PC-3 (cell line): ENCODE results near the gene C6. TPM values are rescaled to one million over a fixed set of nuclear protein-coding genes. Genes with fewer than 3 reads are reported as not detected.

Experiments used
- ATAC-seq: fragments of 200-7000 bp; cut with Tn5 transposase; 2 replicates; pipeline ENCODE4 v1.9.1; 2020; ENCODE audit warnings: mild to moderate bottlenecking, moderate library complexity
- BruUV-seq: library from RNA; stranded (reverse); fragments of 400-500 nt; replicated peaks from 2 replicates; lab custom pipeline; 2021; lab: Mats Ljungman, UMichigan
- CTCF ChIA-PET: fragments of 300-600 bp; sonication (Branson Sonifier 250); formaldehyde crosslinking; loops from one replicate; lab custom pipeline; 2022; ENCODE audit warnings: antibody characterized with exemption; lab: Charles Lee
- POLR2A ChIA-PET: fragments of 300-600 bp; sonication (Branson Sonifier 250); formaldehyde crosslinking; loops from one replicate; lab custom pipeline; 2022; ENCODE audit warnings: antibody characterized with exemption; ENCODE audit not compliant: unreplicated experiment; lab: Charles Lee
- DNase-seq: peaks from one replicate; pipeline ENCODE4 v3.0.0-alpha.2; 2015
- H2AFZ ChIP-seq: fragments of 300-600 bp; sonication (generic); 2 replicates; pipeline ENCODE4 v1.6.0; 2016; ENCODE audit warnings: antibody characterized with exemption, low read length
- H3F3A ChIP-seq: fragments of 300-600 bp; sonication (generic); one replicate; pipeline ENCODE4 v1.6.0; 2017; ENCODE audit warnings: antibody characterized with exemption, low read length, control low read depth, mild to moderate bottlenecking; ENCODE audit not compliant: unreplicated experiment
- H3K27ac ChIP-seq: fragments of 300-600 bp; sonication (generic); 2 replicates; pipeline ENCODE4 v1.5.1; 2016; ENCODE audit warnings: mild to moderate bottlenecking, low read length
- H3K27me3 ChIP-seq: fragments of 300-600 bp; sonication (generic); 2 replicates; pipeline ENCODE4 v1.6.1; 2016; ENCODE audit warnings: low read length, mixed read lengths
- H3K36me3 ChIP-seq: fragments of 300-600 bp; sonication (generic); 2 replicates; pipeline ENCODE4 v1.6.1; 2016; ENCODE audit warnings: low read depth, mixed run types, low read length, mixed read lengths
- H3K4me1 ChIP-seq: fragments of 300-600 bp; sonication (generic); 2 replicates; pipeline ENCODE4 v1.5.1; 2016; ENCODE audit warnings: low read length; ENCODE audit not compliant: insufficient read depth
- H3K4me2 ChIP-seq: fragments of 300-600 bp; sonication (generic); 2 replicates; pipeline ENCODE4 v1.6.0; 2016; ENCODE audit warnings: low read length
- H3K4me3 ChIP-seq: fragments of 300-600 bp; sonication (generic); 2 replicates; pipeline ENCODE4 v1.5.1; 2016; ENCODE audit warnings: mild to moderate bottlenecking, low read length, mixed read lengths
- H3K79me2 ChIP-seq: fragments of 300-600 bp; sonication (generic); 2 replicates; pipeline ENCODE4 v1.6.1; 2017; ENCODE audit warnings: low read length, mixed read lengths
- H3K9ac ChIP-seq: fragments of 300-600 bp; sonication (generic); 2 replicates; pipeline ENCODE4 v1.6.0; 2016; ENCODE audit warnings: mild to moderate bottlenecking, low read length
- H3K9me2 ChIP-seq: fragments of 300-600 bp; sonication (generic); replicated peaks from 2 replicates; pipeline ENCODE4 v1.6.1; 2016; ENCODE audit warnings: mixed run types, low read length, mixed read lengths
- H3K9me3 ChIP-seq: fragments of 300-600 bp; sonication (generic); 2 replicates; pipeline ENCODE4 v1.6.1; 2016; ENCODE audit warnings: low read length, mixed read lengths
- H4K20me1 ChIP-seq: fragments of 300-600 bp; sonication (generic); 2 replicates; pipeline ENCODE4 v1.6.1; 2016; ENCODE audit warnings: low read length, mixed read lengths
- CTCF ChIP-seq: fragments of 300-600 bp; sonication (generic); conservative IDR thresholded peaks from 2 replicates; pipeline ENCODE4 v1.5.1; 2017; ENCODE audit warnings: antibody characterized with exemption, low read depth, mild to moderate bottlenecking, low read length
- EZH2 ChIP-seq: fragments of 300-600 bp; sonication (generic); IDR thresholded peaks from one replicate; pipeline ENCODE4 v1.6.1; 2017; ENCODE audit warnings: antibody characterized with exemption, mild to moderate bottlenecking, low read length; ENCODE audit not compliant: unreplicated experiment
- EZH2phosphoT487 ChIP-seq: fragments of 300-600 bp; sonication (generic); IDR thresholded peaks from 2 replicates; pipeline ENCODE4 v1.6.1; 2018; ENCODE audit warnings: mild to moderate bottlenecking, antibody characterized with exemption, low read length, borderline replicate concordance
- intact Hi-C: fragments of 100-400 bp; cut with micrococcal nuclease; formaldehyde crosslinking; loops from 2 replicates; pipeline ENCODE4 v1.9.0; 2023
- total RNA-seq: library from RNA; depleted of rRNA; stranded (reverse); fragments of >200 nt; gene quantifications from 2 replicates; pipeline ENCODE4 v1.2.3, GENCODE V29; 2014

The C6 gene
- total RNA-seq, 1 experiment from 2014 or later, result not detected

- Histone ChIP-seq H3K9ac (no peak overlapping the region), H3K27ac (no peak overlapping the region), H3K27me3 (no peaks in the 10 kb centered on the region), H3K4me3 (no peak overlapping the region), H3F3A (no peaks in the 10 kb centered on the region), H2AFZ (no peak overlapping the region), H3K4me1 (0 out of 2 replicates have a peak, but pooled peaks cover 5% of the 10 kb centered on the region), H3K79me2 (no peaks in the 10 kb centered on the region), H3K36me3 (no peaks in the 10 kb centered on the region), H3K9me3 (no peaks in the 10 kb centered on the region), H3K9me2 (no peaks in the 10 kb centered on the region), H4K20me1 (no peaks in the 10 kb centered on the region), H3K4me2 (no peak overlapping the region)
- DNase-seq (no peak), ATAC-seq (no peak)
- intact Hi-C loops, result no loop called here
- ChIA-PET CTCF (no interaction called here), POLR2A (no interaction called here)
- BruUV-seq, result no TSS peak
- no peak for TF ChIP-seq EZH2
- TF ChIP-seq EZH2phosphoT487, result no peak
- TF ChIP-seq CTCF, result no peak
Observed at GRCh38 chr5:41112486-41113455, 100.6 kb downstream of the C6 start.

- no peaks in the 10 kb centered on the region for H3K9me2 ChIP-seq
- DNase-seq (no peak), ATAC-seq (no peak)
- no peak overlapping the region for H3K4me2 ChIP-seq
- no peaks in the 10 kb centered on the region for H3K9me3 ChIP-seq
- ChIA-PET CTCF (no interaction called here), POLR2A (no interaction called here)
- H3K27ac ChIP-seq, result no peak overlapping the region
- H3K27me3 ChIP-seq, result no peaks in the 10 kb centered on the region
- no peaks in the 10 kb centered on the region for H3K79me2 ChIP-seq
- no peaks in the 10 kb centered on the region for H3K36me3 ChIP-seq
- no TSS peak for BruUV-seq
- intact Hi-C loops, result no loop called here
- H3F3A ChIP-seq, result no peaks in the 10 kb centered on the region
- H4K20me1 ChIP-seq, result no peaks in the 10 kb centered on the region
- H3K4me1 ChIP-seq, result no peaks in the 10 kb centered on the region
- no peak overlapping the region for H3K9ac ChIP-seq
- H2AFZ ChIP-seq, result no peak overlapping the region
- no peak overlapping the region for H3K4me3 ChIP-seq
- no peak for TF ChIP-seq EZH2phosphoT487
- no peak for TF ChIP-seq CTCF
- no peak for TF ChIP-seq EZH2
Observed at GRCh38 chr5:41109186-41109585, 104.1 kb downstream of the C6 start.

- no TSS peak for BruUV-seq
- no peaks in the 10 kb centered on the region for H4K20me1 ChIP-seq
- DNase-seq, result no peak
- H3K9ac ChIP-seq, result no peak overlapping the region
- no peaks in the 10 kb centered on the region for H3F3A ChIP-seq
- H3K36me3 ChIP-seq, result no peaks in the 10 kb centered on the region
- intact Hi-C loops, result no loop called here
- H3K4me1 ChIP-seq, result no peaks in the 10 kb centered on the region
- no peaks in the 10 kb centered on the region for H3K9me3 ChIP-seq
- H3K27me3 ChIP-seq, result no peaks in the 10 kb centered on the region
- no peaks in the 10 kb centered on the region for H3K79me2 ChIP-seq
- no peak overlapping the region for H3K4me3 ChIP-seq
- no peak overlapping the region for H2AFZ ChIP-seq
- POLR2A ChIA-PET, result no interaction called here
- TF ChIP-seq EZH2, result no peak
- no peak for TF ChIP-seq CTCF
- no peak for TF ChIP-seq EZH2phosphoT487
- H3K4me2 ChIP-seq, result no peak overlapping the region
- no peak overlapping the region for H3K27ac ChIP-seq
- ATAC-seq, result no peak
- H3K9me2 ChIP-seq, result no peaks in the 10 kb centered on the region
- CTCF ChIA-PET, result no interaction called here
Observed at GRCh38 chr5:41102341-41102740, 111.0 kb downstream of the C6 start.
